ENCODE measurements around the gene PCDH9.

- TF ChIP-seq, protein P1, sequence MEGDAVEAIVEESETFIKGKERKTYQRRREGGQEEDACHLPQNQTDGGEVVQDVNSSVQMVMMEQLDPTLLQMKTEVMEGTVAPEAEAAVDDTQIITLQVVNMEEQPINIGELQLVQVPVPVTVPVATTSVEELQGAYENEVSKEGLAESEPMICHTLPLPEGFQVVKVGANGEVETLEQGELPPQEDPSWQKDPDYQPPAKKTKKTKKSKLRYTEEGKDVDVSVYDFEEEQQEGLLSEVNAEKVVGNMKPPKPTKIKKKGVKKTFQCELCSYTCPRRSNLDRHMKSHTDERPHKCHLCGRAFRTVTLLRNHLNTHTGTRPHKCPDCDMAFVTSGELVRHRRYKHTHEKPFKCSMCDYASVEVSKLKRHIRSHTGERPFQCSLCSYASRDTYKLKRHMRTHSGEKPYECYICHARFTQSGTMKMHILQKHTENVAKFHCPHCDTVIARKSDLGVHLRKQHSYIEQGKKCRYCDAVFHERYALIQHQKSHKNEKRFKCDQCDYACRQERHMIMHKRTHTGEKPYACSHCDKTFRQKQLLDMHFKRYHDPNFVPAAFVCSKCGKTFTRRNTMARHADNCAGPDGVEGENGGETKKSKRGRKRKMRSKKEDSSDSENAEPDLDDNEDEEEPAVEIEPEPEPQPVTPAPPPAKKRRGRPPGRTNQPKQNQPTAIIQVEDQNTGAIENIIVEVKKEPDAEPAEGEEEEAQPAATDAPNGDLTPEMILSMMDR (IDR thresholded peaks at IDR 0.05): no peak
- no peak for TF ChIP-seq POLR2A (IDR thresholded peaks at IDR 0.05)
Measured at GRCh38 chr13:66681403-66681802, 548.7 kb downstream of the PCDH9 start.

Measured in heart left ventricle (tissue), 13 donors.